Measurements from ENCODE around the gene LRRC40.
"Not testable (repeated sequence)": the region's sequence is repeated elsewhere in the genome, so short reads cannot be mapped to it uniquely, and the experiment has no call there.

The LRRC40 gene

DNA sequence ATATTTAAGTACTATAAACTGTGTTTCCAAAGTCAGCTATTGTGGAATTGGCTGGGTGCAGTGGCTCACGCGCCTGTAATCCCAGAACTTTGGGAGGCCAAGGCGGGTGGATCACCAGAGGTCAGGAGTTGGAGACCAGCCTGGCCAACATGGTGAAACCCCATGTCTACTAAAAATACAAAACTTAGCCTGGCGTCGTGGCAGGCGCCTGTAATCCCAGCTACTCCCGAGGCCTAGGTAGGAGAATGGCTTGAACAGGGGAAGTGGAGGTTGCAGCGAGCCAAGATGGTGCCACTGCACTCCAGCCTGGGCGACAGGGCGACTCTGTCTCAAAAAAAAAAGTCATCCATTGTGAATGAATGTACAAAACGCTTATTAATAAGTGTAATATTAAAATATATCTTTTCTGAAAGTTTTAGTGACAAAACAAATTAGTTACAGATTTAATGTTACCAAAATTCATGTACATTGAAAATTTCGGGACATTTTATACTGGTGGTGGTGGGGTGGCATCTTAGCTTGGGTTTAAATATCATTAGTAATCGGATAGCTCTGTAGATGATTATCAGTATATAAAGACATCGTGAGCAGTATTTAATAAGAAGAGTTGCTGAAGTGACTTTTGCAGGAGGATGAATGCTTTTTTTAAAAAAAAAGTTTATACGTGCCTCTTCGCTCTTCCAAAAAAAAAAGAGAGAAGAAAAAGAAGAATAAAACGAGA is 15.3 kb upstream of the LRRC40 start:
- Histone ChIP-seq H3K9me3 (no peaks in the 10 kb centered on the region), H3K27me3 (no peaks in the 10 kb centered on the region), H3K36me3 (peaks cover 18% of the 10 kb centered on the region), H3K4me1 (no peaks in the 10 kb centered on the region), H3K4me3 (ENCODE audit: low read depth, low read length) (peak overlapping the region; percentile 60)
- DNase-seq, result no peak
- TF ChIP-seq, protein P1, sequence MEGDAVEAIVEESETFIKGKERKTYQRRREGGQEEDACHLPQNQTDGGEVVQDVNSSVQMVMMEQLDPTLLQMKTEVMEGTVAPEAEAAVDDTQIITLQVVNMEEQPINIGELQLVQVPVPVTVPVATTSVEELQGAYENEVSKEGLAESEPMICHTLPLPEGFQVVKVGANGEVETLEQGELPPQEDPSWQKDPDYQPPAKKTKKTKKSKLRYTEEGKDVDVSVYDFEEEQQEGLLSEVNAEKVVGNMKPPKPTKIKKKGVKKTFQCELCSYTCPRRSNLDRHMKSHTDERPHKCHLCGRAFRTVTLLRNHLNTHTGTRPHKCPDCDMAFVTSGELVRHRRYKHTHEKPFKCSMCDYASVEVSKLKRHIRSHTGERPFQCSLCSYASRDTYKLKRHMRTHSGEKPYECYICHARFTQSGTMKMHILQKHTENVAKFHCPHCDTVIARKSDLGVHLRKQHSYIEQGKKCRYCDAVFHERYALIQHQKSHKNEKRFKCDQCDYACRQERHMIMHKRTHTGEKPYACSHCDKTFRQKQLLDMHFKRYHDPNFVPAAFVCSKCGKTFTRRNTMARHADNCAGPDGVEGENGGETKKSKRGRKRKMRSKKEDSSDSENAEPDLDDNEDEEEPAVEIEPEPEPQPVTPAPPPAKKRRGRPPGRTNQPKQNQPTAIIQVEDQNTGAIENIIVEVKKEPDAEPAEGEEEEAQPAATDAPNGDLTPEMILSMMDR (IDR thresholded peaks at IDR 0.05; ENCODE audit: low read depth, low read length), result no peak

DNA sequence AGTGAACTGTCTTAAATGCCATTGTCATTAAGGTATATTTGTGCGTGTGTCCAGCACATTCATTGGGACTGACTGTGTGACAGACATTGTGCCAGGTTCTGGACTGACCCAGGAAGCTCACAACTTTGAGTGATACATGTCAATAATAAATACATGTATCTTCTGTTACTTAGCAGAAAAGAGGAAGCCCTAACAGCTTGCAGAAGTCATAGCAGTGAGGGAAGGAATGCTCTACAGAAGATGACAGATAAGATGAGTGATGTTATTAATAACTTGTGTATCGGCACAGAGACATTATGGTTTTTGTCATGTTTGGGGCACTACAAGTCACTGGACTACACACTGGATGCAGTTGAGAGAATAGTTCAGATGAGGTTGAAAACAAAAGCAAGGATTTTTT is 14.6 kb upstream of the LRRC40 start:
- Histone ChIP-seq H3K36me3 (peaks cover 18% of the 10 kb centered on the region), H3K4me3 (ENCODE audit: low read depth, low read length) (no peak overlapping the region), H3K27me3 (no peaks in the 10 kb centered on the region), H3K9me3 (no peaks in the 10 kb centered on the region), H3K4me1 (no peaks in the 10 kb centered on the region)
- DNase-seq, result no peak
- TF ChIP-seq, protein P1 (IDR thresholded peaks at IDR 0.05; ENCODE audit: low read depth, low read length), result no peak

DNA sequence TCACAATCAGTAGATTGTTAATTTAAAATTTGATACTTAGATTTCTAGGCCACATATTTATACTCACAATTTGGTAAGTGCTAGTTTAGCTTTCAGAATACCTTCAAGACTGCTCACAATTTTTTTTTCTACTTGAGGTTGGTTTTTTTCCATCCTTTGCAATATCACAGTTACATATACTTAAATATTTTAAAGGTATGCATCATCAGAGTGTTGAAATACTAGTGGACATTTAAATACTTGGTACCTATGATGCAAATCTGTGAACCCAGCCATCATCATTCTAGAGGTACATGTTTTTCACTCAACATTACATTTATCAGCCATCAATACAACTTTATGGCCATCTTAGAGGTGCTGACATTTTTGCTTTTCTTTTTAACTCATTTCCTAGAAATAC is 6.2 kb upstream of the LRRC40 start:
- TF ChIP-seq, protein P1 (IDR thresholded peaks at IDR 0.05; ENCODE audit: low read depth, low read length), result no peak
- H3K36me3 ChIP-seq, result no peaks in the 10 kb centered on the region
- no peaks in the 10 kb centered on the region for H3K9me3 ChIP-seq
- DNase-seq, result no peak
- no peaks in the 10 kb centered on the region for H3K27me3 ChIP-seq
- H3K4me1 ChIP-seq, result no peaks in the 10 kb centered on the region
- no peak overlapping the region for H3K4me3 ChIP-seq (ENCODE audit: low read depth, low read length)

DNA sequence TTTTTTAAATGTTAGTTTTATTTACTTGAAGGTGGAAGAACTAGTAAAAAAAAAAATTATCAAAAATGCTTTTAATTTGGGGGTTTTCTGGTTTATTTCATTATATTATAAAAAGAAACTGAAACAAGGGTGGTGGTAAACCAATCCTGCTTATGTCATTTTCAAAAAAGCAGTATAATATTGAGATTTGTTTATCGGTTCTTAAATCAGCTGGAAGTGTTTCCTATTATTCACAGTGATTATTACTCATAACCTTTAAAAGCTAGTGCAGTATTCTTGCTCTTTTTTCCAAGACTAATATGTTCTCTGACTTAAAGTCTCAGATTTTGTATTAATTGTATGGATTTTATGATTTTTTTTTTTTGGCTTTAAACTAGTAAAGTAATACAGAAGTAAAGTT is 5.4 kb upstream of the LRRC40 start:
- Histone ChIP-seq H3K27me3 (no peaks in the 10 kb centered on the region), H3K4me1 (no peaks in the 10 kb centered on the region), H3K36me3 (no peaks in the 10 kb centered on the region), H3K4me3 (ENCODE audit: low read depth, low read length) (no peak overlapping the region), H3K9me3 (no peaks in the 10 kb centered on the region)
- no peak for DNase-seq
- TF ChIP-seq, protein P1 (IDR thresholded peaks at IDR 0.05; ENCODE audit: low read depth, low read length), result no peak

DNA sequence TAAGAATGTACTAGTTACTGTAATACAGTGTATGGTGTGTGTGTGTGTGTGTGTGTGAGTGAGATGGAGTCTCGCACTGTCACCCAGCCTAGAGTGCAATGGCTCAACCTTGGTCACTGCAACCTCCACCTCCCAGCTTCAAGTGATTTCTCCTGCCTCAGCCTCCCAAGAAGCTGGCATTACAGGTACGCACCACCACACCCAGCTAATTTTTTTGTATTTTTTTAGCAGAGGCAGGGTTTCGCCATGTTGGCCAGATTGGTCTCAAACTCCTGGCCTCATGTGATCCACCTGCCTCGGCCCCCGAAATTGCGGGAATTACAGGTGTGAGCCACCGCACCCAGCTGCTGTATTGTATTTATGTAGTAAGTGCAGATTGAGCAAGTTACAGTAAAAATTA is 2.9 kb upstream of the LRRC40 start:
- Histone ChIP-seq H3K4me1 (no peaks in the 10 kb centered on the region), H3K4me3 (ENCODE audit: low read depth, low read length) (no peak overlapping the region), H3K27me3 (no peaks in the 10 kb centered on the region), H3K36me3 (no peaks in the 10 kb centered on the region), H3K9me3 (no peaks in the 10 kb centered on the region)
- DNase-seq, result no peak
- TF ChIP-seq, protein P1 (IDR thresholded peaks at IDR 0.05; ENCODE audit: low read depth, low read length), result no peak

DNA sequence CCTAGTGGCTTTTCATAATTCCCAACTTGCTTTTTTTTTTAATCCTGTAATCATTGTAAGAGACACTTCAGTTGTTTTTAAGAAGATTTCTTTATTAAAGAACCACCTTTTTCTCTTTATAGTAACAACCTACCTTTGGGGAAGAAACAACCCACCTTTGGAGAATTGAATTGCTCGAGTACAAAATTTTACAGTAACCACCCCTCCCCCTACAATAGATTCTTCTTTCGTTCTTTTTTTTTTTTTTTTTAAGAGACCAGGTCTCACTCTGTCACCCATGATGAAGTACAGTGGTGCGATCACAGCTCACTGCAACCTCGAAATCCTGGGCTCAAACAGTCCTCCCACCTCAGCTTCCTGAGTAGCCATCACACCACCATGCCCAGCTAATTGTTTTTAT is 2.1 kb upstream of the LRRC40 start:
- TF ChIP-seq, protein P1 (IDR thresholded peaks at IDR 0.05; ENCODE audit: low read depth, low read length), result no peak
- no peak overlapping the region for H3K4me3 ChIP-seq (ENCODE audit: low read depth, low read length)
- no peak for DNase-seq
- H3K27me3 ChIP-seq, result no peaks in the 10 kb centered on the region
- H3K36me3 ChIP-seq, result no peaks in the 10 kb centered on the region
- no peaks in the 10 kb centered on the region for H3K9me3 ChIP-seq
- H3K4me1 ChIP-seq, result no peaks in the 10 kb centered on the region

DNA sequence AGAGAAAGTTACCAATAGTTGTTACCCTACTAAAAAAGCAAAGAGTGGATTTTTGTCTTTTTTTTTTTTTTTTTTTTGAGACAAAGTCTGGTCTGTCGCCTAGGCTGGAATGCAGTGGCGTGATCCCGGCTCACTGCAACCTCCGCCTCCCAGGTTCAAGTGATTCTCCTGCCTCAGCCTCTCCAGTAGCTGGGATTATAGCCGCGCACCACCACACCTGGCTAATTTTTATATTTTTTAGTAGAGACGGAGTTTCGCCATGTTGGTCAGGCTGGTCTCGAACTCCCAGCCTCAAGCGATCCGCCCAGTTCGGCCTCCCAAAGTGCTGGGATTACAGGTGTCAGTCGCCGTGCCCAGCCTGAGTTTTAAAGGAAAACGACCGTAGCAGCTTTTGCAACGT is 1.5 kb upstream of the LRRC40 start:
- not testable (repeated sequence) for H3K4me1 ChIP-seq, H3K9me3 ChIP-seq, H3K27me3 ChIP-seq, H3K36me3 ChIP-seq, DNase-seq
- peak overlapping the region; percentile 75 for H3K4me3 ChIP-seq (ENCODE audit: low read depth, low read length)
